ENCODE results near the gene CLPX.
"Not testable (repeated sequence)": the region's sequence is repeated elsewhere in the genome, so short reads cannot be mapped to it uniquely, and the experiment has no call there.

Gene CLPX

DNA sequence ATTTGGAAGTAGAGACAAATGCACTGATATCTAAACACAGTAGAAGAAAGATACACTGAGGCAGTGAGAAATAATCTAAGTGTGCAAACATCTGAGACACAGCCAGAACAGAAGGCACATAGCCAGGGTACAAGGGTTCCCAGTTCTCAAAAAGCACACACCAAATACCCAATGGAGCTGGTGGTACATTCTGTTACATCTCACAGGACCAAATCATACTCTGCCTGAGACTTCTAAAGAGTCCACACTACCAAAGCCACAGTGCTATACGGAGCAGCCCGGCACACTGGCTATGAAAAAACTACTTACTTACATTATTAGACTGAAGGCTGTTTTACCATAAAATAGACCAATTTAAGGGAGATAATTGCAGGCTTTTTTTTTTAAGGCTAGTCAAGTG lies 19.3 kb downstream of the CLPX start:
- no peak for DNase-seq

DNA sequence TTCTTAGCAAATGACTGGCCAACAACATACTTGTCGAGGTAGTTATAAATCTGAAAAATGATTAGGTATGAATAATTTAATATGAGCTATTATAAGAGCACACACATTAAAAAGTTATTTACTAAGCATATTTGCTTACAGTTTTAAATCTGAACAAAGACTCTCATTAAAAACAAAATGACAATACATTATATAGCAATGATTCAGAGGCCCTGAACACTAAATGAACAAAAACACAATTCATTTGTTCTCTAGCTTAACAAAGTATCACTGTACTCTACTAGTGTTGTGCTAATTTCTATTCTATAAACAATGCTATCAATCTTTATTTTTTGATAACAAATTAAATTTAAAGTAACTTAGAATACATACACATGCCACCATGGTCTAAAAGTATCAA lies 21.0 kb downstream of the CLPX start:
- DNase-seq: no peak

DNA sequence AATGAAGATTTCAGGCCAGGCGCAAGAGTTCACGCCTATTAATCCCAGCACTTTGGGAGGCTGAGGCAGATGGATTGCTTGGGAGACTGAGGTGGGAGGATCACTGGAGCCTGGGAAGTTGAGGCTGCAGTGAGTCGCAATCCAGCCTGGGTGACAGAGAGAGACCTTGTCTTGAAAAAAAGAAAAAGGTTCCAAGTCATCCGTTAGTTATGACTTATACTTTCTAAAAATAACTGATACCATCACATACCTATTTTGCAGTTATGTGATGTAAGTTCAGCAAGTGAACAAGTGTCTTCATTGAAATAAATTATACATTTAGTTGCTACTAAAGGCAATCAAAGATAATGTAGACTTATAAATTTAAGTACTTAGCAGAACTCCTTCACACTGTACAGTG lies 22.1 kb downstream of the CLPX start:
- DNase-seq: no peak

DNA sequence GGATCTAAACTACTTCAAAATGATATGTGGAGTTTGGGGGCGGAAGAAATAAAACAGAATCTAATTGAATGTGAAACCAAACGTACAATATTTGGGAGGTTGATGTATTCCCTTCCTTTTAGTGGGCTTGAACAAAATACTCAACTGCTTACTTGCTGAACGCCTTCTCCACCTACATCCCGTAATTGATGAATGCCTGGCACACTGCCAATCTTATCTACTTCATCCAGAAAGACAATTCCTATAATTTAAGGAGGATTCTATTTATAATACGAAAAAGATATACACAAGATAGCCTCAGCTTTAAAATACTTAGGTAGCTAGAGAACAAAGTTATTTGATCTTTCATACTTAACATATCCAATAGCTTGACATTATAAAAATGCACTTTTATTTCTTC lies 28.4 kb downstream of the CLPX start:
- no peak for DNase-seq

DNA sequence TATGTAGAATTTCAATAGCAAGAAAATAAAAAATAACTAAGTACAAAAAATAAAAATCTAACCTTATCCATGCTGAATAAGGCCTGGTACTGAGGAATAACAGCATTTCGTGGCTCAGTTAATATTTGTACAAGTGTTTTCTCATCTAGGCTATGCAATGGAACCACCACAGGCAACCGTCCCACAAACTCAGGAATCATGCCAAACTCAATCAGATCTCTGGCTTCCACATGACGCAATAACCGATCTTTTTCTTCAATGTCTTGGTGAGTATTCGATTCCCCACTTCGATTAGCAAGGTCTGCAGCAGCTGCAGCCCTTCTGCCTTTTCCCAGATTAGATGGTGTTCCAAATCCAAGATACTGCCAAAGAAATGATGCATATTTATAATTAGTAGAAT lies 30.4 kb downstream of the CLPX start:
- no peak for DNase-seq

DNA sequence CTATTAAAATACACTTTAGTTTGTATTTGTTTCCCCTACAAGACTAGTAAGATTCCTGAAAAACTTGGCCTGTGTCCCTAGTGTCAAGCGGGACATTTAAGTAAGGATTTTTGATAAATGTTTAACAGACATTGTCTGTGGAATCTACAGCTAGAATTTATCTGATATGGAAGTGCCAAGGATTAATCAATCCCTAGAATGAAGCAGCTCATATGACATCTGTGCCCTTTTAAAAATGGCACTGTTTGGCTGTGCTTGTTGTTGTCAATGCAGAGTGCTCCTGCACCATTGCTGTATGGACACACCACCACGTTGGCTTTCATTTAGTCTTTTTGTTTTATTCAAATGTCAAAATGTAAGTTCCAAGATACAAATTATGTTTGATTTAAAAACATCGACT lies 37.2 kb downstream of the CLPX start:
- no peak for DNase-seq

DNA sequence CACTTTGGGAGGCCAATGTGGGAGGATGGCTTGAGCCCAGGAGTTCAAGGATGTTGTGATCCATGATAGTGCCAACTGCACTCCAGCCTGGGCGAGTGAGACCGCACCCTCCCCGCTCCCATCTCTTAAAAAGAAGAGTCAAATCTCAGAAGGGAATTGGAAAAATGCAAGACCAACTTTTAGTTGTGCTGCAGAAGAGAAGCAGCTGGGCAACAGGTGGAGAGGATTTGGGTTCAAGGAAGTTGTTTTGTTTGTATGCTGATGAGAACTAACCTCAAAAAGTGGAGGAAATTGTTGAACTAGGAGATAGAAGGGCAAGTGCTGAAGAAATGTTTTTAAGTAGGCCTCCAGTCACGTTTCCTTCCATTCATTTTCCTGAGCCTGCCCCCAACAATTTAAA lies 38.7 kb downstream of the CLPX start:
- no peak for DNase-seq

DNA sequence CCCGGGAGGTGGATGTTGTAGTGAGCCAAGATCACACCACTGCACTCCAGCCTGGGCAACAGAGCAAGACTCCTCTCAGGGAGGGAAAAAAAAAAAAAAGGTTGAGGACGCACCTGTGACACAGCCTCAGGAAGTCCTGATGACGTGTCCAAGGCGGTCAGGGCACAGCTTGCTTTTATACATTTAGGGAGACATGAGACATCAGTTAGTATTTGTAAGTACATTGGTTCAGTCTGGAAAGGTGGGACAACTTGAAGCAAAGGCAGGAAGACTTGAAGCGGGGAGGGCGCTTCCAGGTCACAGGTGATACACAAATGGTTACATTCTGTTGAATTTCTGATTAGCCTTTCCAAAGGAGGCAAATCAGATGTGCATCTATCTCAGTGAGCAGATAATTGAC lies 46.5 kb downstream of the CLPX start:
- DNase-seq: not testable (repeated sequence)

DNA sequence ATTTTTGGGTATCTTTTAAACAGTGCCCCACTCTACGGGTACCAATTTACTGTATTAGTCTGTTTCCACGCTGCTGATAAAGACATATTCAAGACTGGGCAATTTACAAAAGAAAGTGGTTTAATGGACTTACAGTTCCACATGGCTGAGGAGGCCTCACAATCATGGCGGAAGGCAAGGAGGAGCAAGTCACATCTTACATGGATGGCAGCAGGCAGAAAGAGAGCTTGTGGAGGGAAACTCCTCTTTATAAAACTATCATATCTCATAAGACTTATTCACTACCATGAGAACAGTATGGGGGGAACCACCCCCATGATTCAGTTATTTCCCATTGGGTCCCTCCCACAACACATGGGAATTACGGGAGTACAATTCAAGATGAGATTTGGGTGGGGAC lies 47.2 kb downstream of the CLPX start:
- not testable (repeated sequence) for DNase-seq

DNA sequence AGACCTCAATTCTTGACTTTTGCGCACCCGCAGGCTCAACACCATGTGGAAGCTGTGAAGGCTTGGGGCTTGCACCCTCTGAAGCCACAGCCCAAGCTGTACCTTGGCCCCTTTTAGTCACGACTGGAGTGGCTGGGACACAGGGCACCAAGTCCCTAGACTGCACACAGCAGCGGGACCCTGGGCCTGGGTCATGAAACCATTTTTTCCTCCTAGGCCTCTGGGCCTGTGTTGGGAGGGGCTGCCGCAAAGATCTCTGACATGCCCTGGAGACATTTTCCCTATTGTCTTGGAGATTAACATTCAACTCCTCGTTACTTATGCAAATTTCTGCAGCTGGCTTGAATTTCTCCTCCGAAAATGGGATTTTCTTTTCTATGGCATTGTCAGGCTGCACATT lies 48.1 kb downstream of the CLPX start:
- not testable (repeated sequence) for DNase-seq

DNA sequence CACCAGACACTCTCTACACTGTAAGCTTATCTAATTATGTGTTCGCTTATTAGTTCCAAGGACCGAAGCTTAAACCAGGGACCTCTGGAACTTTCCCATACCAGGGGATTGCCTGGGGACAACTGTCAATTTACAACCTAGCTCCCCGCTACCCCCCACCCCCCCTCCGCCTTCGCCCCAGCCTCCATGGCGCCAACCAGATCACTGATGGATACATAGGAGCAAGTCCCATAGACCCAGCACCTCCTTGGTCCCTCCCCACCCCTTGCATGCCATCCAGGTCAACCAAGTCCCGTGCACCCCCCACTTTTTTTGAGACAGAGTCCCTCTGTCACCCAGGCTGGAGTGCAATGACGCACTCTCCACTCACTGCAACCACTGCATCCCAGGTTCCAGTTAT lies 50.6 kb downstream of the CLPX start:
- DNase-seq: no peak

DNA sequence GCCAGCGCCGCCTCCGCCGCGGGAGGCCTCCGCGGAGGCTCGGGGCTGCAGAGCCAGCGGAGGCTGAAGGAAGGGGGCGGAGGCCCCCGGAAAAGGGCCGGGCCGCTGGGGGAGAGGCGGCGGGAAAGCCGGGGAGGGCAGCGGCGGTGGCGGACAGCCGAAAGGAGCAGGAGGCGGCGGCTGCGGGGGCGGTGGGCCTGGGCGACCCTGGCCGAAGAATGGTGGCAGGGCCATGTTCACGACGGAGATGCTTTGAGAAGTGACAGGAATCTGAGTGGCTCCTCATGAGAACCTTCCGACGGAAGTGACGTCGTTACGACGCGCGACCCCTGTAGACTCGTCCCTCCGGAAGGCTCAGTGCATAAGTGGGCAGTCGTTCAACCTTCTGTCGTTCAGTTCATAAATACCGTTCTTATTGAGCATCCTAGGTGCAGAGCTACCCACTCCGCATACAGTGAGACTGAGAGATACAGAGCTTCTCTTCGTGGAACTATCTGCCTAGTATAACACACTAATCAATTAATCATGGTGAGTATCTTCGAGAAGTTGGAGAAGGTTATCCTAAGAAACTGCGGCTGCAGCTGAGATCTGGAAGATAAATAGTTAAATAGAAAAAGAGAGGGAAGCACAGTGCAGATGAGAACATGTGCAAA lies 51.5 kb downstream of the CLPX start, which contains the start of gene PDCD7:
TSS of gene PDCD7 (minus strand) at position 261 of the 653 bp plus-strand sequence. CDS start at position 234, 27 bp downstream.
- DNase-seq: peak; percentile 89 to 90

DNA sequence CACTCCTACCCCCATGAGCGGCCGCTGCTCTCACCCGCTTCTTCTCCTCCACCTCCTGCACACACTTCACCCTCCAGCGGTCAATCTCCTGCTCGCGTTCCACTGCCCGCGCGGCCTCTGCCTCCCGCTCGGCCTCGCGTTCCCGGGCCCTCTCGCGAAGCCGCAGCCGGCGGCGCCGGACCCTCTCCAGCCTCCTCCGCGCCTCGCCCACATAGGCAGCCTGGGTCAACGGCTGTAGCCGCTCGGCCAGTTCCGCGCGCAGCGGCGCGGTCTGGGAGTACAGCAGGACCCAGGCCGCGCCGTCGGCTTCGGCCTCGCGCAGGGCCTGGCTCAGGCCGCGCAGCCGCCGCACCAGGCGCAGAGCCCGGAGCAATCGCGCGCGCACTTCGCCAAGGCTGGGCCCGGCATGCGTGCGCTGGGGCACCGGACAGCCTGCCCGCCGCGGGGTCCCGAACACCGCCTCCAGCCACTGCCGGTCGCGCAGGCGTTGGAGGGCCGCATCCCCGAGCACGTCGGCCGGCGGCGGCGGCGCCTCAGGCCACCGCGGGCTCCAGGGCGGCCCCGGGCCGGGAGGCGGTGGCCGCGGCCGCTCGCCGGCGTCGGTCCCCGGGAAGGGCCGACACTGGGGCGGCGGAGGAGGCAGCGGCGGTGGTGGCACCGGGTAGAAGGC lies 52.1 kb downstream of the CLPX start:
- DNase-seq: peak in 1 of 2 donors; percentile 12

DNA sequence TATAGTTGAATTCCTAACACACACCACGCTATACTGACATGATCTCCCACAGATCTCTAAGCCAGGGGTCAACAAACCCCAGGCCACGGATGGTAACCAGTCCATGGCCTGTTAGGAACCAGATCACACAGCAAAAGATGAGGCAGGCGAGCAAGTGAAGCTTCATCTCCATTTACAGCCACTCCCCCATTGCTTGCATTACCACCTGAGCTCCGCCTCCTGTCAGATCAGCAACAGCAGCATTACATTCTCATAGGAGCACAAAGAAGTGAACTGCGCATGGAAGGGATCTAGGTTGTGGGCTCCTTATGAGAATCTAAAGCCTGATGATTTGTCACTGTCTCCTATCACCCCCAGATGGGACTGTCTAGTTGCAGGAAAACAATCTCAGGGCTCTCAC lies 54.2 kb downstream of the CLPX start:
- no peak for DNase-seq

DNA sequence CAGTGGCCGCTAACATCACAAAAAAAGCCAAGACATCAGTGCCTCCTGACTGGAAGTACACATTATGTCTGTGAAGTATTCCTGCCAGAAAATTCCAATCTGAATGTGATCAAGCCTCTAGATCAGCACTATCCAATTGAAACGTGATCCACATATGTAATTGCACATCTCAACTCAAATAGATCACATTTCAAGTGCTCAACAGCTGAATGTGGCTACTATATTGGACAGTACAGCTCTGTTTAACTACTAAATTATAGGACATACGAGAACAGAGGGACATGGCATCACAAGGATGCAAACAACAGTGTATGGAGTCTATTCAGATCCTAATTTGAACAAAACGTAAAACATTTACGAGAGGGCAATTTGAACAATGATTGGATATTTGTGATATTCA lies 69.6 kb downstream of the CLPX start:
- DNase-seq: no peak

DNA sequence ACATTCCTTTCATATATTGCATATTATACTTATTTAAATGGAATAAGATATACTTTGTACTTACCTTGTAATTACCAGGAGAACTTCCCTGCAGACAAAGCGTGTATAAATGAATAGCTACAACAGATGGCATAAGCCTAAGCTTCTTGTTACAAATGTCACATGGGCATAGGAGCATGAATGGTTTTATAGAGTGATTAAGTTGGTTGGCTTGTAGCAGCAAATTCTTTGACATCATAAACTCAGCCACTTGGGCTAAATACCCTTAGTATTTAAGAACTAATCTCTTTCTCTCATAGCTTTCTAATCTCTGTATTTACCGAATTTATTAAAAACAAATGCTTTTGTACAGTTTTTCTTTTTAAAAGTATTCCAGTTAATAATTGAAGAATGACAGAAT lies 70.1 kb downstream of the CLPX start, which contains the start of gene UBAP1L:
TSS of gene UBAP1L (minus strand) at position 115 of the 400 bp plus-strand sequence. CDS start 8,985 bp downstream, outside the sequence.
- DNase-seq: no peak

DNA sequence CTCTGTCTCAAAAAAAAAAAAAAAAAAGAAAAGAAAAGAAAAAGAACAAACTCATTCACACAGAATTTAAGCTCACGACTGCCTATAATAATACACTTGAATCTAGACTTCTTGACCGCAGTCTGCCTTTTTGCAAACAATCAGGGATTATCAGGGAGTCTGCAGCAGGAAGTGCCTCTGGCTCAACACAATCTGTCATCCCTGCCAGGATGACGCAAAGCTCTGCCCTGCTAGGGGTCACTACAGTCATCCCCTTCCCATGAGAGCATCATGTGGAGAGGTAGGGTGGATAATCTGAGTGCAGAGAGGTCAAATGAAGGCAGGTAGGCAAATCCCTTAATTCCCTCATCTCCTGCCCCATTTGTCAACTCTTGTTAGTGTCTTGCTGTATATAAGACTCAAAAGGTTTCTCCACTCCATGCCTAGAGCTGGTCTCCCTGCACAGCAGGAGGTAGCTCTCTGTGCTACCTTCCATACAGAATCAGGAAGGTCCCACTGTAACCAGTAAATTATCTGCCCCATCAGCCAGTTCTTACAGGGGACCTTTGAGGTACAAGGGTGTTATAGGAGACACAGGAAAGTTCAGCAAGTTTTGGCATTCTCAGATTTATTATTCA lies 74.4 kb downstream of the CLPX start:
- no peak for DNase-seq

DNA sequence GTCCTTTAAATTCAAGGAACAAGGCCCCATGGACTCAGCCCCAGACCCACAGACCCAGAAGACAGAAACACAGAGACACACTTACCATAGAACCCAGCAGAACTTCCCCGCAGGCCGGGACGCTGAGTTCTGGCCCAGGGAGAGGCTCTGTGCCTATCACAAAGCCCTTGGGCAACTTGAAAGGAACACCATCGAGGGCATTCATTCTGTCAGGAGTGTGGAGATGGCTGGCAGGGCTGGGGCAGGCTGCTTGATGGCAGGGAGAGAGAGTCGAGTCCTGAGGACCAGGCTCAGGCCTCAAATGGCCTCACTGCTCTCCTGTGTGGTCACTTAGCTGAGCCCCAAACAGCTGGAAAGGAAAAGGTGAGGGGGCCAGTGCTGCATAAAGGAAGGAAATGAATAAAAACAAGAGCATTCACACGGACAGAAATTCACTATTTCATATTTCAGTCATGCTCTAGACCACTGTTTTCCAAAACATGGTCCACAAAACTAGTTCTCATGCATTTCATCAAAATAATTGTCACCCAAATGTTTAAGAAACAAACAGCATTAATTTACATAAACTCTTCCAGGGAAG lies 79.0 kb downstream of the CLPX start:
- DNase-seq: no peak

DNA sequence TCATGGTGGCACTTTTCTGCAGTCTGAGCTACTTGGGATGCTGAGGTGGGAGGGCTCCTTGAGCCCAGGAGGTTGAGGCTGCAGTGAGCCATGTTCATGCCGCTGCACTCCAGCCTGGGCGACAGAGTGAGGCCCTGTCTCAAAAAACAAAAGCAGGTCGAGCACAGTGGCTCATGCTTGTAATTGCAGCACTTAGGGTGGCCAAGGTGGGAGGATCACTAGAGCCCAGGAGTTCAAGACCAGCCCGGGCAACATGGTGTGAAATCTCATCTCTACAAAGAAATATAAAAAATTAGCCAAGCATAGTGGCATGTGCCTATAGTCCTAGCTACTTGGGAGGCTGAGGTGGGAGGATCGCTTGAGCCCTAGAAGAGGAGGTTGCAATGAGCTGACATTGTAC lies 80.1 kb downstream of the CLPX start:
- DNase-seq: no peak

DNA sequence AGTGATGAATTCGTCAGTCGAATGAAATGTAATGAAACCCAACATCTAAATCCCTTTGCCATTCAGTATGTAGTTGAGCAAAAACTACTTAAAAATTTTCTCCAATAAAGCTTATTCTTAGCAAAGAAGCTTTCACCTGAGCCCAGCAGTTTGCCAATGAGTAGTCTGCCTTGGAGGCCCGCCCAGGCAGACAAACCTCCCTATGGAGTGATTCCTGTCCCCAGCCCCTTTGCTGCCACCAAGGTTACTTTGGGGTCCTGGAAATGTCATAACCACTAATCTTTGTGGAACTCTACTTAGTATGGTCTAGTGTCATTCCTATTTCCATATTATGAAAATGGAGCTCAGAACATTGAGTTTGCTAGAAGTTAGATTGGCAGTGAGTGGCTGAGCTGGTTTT lies 82.2 kb downstream of the CLPX start:
- DNase-seq: no peak

DNA sequence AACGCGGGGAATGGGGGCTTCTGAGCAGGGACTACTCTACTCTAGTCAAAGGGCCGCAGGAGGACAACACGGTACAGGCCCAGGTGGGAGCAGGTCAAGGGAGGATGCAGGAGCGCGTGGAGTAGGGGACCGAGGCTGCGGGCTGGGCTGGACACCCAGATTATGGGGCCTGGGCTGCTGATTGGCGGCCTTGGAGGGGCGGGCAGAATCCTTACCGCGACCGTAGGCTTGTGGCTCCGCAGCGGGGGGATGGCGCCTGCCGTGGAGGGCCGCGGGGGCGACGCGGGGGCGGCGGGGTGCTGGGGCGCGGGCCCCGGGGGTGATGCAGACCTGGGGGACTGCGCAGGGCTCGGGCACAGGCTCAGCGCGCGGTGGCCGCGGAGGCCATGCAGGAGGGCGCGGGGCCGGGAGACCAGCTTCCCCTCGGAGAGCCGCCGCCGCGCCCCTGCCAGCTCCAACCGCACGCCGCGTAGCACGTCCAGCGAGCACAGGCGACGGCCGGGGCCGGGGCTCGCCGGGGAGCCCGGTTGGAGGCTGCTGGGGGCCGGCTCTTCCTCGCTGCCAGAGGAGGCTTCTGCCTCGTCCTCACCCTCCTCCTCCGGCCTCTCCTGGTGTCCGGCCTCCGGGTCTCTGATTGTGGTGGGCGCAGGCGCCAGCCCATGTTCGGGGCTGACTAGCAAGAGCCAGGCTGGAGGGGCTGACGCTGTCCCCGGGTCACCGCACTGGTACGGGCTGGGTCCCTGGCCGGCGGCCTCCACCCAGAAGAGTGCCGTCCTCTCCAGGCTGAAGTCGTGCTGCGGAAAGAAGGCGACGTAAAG lies 83.0 kb downstream of the CLPX start:
- no peak for DNase-seq

DNA sequence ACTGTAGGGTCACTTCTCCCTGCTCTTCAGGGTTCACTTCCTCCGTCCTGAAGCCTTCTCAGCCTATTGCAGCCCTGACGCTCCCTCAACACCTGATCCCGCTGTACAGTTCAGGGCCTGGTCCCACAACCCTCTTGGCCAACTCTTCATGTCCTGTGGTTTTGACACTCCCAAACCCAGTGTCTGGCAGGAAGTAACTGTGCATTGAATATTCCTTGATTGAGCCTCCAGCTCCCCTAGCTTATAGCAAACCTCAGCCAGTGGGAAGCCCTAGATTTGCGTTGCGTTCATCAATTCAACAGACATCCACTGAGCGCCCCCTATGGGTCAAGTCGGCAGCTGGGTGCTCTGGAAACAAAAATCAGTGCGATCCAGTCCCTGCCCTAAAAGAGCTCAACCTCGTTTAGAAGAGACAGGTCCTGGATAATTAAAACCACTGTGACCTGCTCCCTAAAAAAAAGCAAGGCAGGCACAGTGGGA lies 83.7 kb downstream of the CLPX start:
- DNase-seq: peak; percentile 36 to 48

DNA sequence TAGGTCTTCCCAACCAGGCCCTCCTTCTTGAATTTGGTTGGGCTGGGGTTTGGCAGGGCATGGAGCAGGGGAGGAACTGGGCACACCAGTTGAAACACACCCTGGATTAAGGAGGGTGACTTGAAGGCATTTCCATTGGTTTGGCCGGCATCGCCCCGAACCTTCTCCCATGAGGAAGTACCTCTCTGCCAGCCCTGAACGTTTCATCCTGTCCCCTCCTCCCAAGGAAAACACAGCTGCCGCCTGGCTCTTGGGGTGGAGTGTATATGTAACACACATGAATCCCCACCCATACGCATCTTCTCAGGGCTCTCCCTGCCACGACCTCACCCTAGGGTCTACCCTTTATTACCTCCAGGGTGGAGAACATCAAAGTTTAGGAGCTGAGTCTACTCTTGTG lies 84.7 kb downstream of the CLPX start:
- DNase-seq: no peak
